ENCODE measurements around the gene TEKTIP1. TPM values are rescaled to one million over a fixed set of nuclear protein-coding genes. Genes with fewer than 3 reads are reported as not detected.

Gene TEKTIP1
- total and polyA plus RNA-seq, 2 of the 4 experiments (the other 2 are of a cell fraction) = not detected

- ChIA-PET POLR2A (ENCODE audit: unreplicated experiment) (no interaction called here), CTCF (no interaction called here)
- dilution Hi-C loops (cut with HindIII; ENCODE audit: low sequenced_read_pairs, unreplicated experiment) = no loop called here
- H3K9me1 ChIP-seq (ENCODE audit: insufficient read depth, low read length) = peaks cover 20% of the 10 kb centered on the region
- H3K14ac ChIP-seq (replicated peaks; ENCODE audit: low read depth, low read length) = no peak overlapping the region
- no peak overlapping the region for H3K18ac ChIP-seq (ENCODE audit: low read depth, low read length)
- no peak overlapping the region for H2AK9ac ChIP-seq (replicated peaks; ENCODE audit: low read depth, low read length, poor library complexity)
- no peaks in the 10 kb centered on the region for H3K9me3 ChIP-seq (ENCODE audit: control insufficient read depth, insufficient read depth, low read length)
- H4K8ac ChIP-seq (ENCODE audit: low read depth in 2 of 2, low read length in 2 of 2) = no peak overlapping the region
- H3K27me3 ChIP-seq (ENCODE audit: control insufficient read depth, insufficient read depth, low read length) = no peaks in the 10 kb centered on the region
- H3K4ac ChIP-seq (ENCODE audit: low read depth, low read length) = no peak overlapping the region
- peaks cover 7% of the 10 kb centered on the region for H3K4me1 ChIP-seq (ENCODE audit: control insufficient read depth, insufficient read depth, low read length)
- no peak overlapping the region for H3K27ac ChIP-seq (ENCODE audit: insufficient read depth, low read length)
- H4K91ac ChIP-seq (ENCODE audit: insufficient read depth, low read depth, low read length) = no peak overlapping the region
- DNase-seq (no peak), ATAC-seq (ENCODE audit: low read depth) (no peak)
- intact Hi-C loops (cut with micrococcal nuclease) = no loop called here
- H3K79me1 ChIP-seq (ENCODE audit: low read depth in 1 of 2, low read length in 2 of 2) = peaks cover 19 to 91% of the 10 kb centered on the region in 2 experiments
- WGBS, 2 experiments (ENCODE audit: extremely low coverage in 2 of 2, insufficient read length in 1 of 2) = 99% methylated on average over 14 of the region's 37 CpGs; no CpG with 5 or more reads in 1 of the 2 experiments
- no peak overlapping the region for H3K23ac ChIP-seq (ENCODE audit: low read depth, low read length)
- in situ Hi-C loops (cut with MboI; ENCODE audit: low sequenced_read_pairs) = no loop called here
- no peak overlapping the region for H2AFZ ChIP-seq (replicated peaks; ENCODE audit: low read length, poor library complexity)
- no peak overlapping the region for H2BK20ac ChIP-seq (ENCODE audit: low read depth, low read length)
- BruUV-seq (replicated peaks) = no TSS peak
- no peak overlapping the region for H2BK15ac ChIP-seq (ENCODE audit: low read depth, low read length)
- no peak overlapping the region for H3K56ac ChIP-seq (ENCODE audit: extremely low read depth, insufficient read depth, low read length)
- no peak overlapping the region for H3K9ac ChIP-seq (ENCODE audit: low read depth, low read length)
- no peak overlapping the region for H3K4me2 ChIP-seq (ENCODE audit: low read depth, low read length)
- H2BK120ac ChIP-seq (ENCODE audit: low read depth, low read length) = no peak overlapping the region
- no peak overlapping the region for H2AK5ac ChIP-seq (ENCODE audit: low read depth, low read length)
- no peak overlapping the region for H3K4me3 ChIP-seq (ENCODE audit: insufficient read depth, low read depth, low read length)
- H4K20me1 ChIP-seq (ENCODE audit: insufficient read depth, low read length) = peaks cover 96% of the 10 kb centered on the region
- no peak overlapping the region for H4K5ac ChIP-seq (ENCODE audit: low read depth, low read length)
- H2BK5ac ChIP-seq (ENCODE audit: low read depth, low read length, poor library complexity, severe bottlenecking) = no peak overlapping the region
- H3K36me3 ChIP-seq (ENCODE audit: control insufficient read depth, insufficient read depth, low read length) = peaks cover 32% of the 10 kb centered on the region
- TF ChIP-seq RAD21 (IDR thresholded peaks at IDR 0.05; ENCODE audit: low read length) (no peak), SMC3 (IDR thresholded peaks at IDR 0.05; ENCODE audit: low read depth, low read length) (no peak), ELK1 (IDR thresholded peaks at IDR 0.05; ENCODE audit: borderline replicate concordance, low read depth, low read length) (no peak), FOS (IDR thresholded peaks at IDR 0.05; ENCODE audit: low read depth, low read length) (no peak), POLR2A (IDR thresholded peaks at IDR 0.05; ENCODE audit: low read depth, low read length) (no peak), MAFK (IDR thresholded peaks at IDR 0.05; ENCODE audit: low read depth, low read length) (no peak), CEBPB (IDR thresholded peaks at IDR 0.05; ENCODE audit: low read depth, low read length) (no peak), MXI1 (IDR thresholded peaks at IDR 0.05; ENCODE audit: borderline replicate concordance, low read depth, low read length) (no peak), NFE2L2 (IDR thresholded peaks at IDR 0.05; ENCODE audit: low read depth, low read length) (no peak), RFX5 (IDR thresholded peaks at IDR 0.05; ENCODE audit: low read depth, low read length) (no peak), CHD1 (IDR thresholded peaks at IDR 0.05; ENCODE audit: low read depth, low read length) (no peak), MAZ (IDR thresholded peaks at IDR 0.05; ENCODE audit: borderline replicate concordance, low read depth, low read length) (no peak), CTCF (conservative IDR thresholded peaks at IDR 0.05; ENCODE audit: low read depth, low read length) (no peak), RCOR1 (IDR thresholded peaks at IDR 0.05; ENCODE audit: insufficient replicate concordance, low read length) (no peak), BHLHE40 (IDR thresholded peaks at IDR 0.05; ENCODE audit: low read depth, low read length) (no peak)
Measured at GRCh38 chr19:3520166-3521103, 18.5 kb upstream of the TEKTIP1 start.

Data from IMR-90 (cell line).